Ramos (cell line): Measurements from ENCODE around the gene STAB2.

Experiments
- in situ Hi-C: fragments of 300-500 bp; cut with MboI; formaldehyde crosslinking; loops from one replicate; pipeline ENCODE4 v1.14.3; 2022; ENCODE audit warnings: low sequenced_read_pairs; ENCODE audit not compliant: unreplicated experiment

STAB2 gene

DNA sequence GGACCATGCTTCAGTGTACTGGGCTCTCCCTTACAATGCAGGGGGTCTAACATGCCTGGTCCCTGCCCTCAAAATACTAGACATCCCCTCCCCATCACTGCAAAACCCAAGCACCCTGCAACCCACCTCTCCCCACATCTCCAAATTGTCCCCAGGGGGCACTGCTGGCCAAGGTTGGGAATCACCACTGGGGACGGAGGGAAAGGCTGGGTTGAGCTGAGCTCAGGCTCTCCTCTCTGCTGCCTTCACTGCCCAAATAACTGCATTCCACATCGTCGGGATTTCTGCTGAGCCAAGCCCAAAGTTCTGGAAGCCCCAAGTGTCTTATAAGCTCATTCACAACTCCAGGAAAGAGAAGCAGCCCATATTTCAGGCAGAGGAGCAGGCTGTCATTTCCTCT is 184.4 kb downstream of the STAB2 start:
- in situ Hi-C loops, result no loop called here

DNA sequence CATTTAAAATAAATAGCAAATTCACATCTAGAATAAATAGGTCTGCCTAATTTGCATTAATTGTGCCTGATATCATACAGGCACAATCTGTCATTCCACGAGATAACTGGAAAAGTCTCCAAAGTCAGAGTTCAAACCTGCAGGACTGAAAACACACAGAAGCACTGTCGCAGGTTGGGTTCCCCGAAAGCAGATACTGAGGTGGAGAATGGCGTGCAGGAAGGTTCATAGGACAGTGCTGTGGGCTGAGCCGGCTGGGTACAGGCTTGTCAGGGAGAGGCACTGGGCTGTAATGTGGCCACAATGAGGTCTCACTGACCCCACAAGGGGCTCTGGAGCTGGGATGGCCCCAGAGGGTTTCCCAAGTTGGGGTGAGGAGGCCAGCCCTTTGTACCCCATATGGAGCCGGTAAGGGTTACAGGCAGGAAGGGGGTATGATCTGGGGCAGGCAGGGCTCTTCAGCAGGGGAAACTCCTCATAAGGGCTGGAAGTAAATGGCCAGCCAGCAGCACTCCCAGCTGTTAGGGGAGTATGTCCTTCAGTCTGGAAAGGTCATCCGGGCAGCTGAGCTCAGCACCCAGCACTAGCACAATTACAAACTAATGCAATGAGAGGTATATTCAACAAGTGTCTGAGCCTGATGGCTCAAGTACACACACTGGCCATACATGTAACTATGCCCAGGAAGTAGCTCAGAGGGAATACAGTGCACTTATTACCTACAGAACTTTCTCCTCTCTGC is 185.5 kb downstream of the STAB2 start:
- in situ Hi-C loops, result no loop called here

DNA sequence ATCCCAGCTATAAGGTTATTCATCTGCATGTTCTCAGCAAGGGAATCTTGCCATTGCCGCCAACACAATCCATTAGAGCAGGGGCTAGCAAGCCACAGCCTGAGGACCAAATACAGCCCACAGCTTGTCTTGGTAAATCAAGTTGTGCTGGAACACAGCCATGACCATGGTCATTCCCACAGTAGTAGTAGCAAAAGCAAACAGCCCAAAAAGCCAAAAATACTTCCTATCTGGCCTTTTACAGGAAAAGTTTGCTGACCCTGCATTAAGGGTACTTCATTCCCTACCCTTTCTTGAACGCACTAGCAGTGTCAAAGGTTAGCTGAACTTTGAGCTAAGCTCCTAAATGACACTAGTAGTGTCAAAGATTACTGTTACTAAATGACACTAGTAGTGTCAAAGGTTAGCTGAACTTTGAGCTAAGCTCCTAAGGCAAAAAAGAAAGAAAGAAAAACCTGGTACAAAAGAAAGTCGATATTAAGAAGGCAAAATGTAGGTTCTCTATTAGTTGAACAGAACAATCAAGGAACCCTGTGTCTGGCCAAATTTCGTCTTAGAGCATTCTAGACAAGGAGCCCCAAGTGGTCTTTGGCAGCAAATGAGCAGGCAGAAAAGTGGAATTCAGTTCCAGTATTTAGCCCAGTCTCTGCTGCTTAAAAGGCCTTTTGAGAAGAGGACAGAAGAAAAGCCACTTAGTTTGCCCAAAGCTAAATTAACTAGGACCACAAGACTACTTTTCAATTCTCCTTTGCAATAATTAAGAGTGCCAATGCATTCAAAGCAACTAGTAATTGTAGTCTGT is 186.2 kb downstream of the STAB2 start:
- in situ Hi-C loops, result no loop called here

DNA sequence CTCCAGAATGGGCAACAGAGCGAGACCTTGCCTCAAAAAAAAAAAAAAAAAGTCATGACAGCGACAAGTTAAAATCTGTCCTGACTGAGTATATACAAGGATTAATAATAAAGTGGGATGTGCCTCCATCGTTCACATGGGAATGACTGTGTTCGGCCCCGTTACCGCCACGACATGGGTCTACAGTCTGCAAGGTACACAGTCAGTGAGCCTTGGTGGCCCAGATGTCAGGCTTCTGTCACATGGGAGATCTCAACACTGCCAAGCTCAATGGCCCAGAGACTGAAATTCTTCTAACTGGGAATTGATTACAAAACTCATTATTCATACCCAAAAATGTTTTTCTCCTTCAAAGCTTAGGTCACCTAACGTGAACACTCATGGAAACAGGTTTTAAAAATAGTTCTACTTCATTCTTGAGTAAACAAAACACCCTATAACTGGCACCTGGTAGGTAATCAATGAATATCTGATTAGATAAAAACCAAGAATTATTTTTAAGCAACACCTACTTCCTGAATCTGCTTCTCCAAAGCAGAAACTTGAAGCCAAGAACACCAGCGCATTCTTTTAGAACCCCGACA is 188.0 kb downstream of the STAB2 start:
- in situ Hi-C loops, result no loop called here

DNA sequence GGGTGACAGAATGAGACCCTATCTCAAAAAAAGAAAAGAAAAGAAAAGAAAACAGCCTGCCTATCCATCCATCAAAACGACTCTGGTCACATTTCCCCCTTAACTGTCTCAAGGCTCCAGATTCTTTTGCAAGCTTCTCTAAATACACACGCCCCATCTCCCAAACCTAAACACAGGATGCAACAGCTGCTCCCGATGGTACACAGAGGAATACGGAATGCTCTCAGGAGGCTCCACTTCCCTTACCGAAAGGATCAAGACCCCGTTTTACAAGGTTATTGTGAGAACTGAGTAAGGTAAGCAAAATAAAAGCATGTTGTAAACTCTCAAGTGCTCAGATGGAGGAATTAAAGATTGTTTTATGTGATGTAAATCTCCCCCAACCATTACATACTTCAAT is 191.7 kb downstream of the STAB2 start:
- in situ Hi-C loops, result no loop called here

DNA sequence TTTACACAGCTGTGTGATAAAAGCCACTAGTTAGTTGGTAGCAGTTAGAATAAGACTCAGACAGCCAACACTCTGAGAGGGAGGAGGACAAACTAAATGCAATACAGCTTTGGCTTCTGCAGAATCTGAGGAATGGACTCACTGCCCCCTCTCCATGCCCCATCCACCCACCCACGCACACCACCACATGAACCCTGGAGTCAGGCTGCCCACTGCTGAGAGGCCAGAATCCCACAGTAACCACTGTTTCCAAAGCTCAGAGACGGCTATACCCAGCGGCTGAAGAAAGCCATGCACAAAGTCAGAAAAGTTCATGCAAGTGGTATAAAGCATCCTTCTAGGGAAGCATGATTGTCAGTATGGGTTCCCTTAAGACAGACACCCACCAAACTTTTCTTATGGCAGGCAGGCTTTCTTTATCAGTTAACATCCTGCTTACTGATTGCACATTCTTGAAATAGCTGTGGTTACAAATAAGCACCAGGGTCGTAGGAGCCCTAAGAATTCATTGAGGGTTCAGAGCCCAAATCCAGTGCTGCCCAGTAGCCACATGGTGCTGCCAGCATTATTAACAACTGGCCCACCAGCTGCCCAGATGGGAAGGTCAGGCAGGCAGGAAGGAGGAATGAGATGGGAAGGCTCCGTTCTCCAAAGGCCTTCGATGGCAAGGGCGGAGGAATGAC is 192.5 kb downstream of the STAB2 start:
- in situ Hi-C loops, result no loop called here

DNA sequence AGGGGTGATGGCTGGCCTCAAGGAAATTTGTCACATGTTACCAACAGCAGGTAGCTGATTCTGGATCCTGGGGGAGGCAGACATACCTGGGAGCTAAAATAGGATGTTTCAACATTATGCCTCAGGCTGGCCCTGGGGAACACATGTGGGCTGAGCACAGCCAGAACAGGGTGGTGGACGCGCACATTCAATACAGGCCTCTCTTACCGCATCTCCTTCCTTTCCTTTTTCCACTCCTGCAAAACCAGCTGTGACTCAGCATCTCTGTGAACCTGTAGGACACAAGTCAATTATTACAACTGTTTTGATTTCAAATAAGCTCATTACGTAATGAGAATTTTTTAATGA is 193.0 kb downstream of the STAB2 start:
- in situ Hi-C loops, result no loop called here

DNA sequence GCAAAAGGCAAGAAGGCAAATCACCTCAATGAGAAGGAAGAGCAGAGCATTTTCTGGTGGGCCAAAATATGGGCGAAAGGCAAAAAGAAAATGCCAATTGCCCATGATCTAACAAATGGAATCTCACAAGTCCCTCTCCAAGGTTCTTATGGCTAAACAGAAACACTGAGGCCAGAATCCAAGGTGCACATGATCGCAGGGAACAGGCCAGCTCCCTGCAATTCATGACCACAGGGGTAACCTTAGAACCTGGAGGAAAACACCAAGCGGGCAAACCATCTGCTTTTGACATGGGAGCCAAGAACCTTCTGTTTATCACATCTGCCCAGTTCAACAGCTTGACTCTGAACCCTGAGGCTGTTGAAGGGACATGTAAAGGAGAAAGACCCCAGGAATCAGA is 193.9 kb downstream of the STAB2 start:
- in situ Hi-C loops, result no loop called here

DNA sequence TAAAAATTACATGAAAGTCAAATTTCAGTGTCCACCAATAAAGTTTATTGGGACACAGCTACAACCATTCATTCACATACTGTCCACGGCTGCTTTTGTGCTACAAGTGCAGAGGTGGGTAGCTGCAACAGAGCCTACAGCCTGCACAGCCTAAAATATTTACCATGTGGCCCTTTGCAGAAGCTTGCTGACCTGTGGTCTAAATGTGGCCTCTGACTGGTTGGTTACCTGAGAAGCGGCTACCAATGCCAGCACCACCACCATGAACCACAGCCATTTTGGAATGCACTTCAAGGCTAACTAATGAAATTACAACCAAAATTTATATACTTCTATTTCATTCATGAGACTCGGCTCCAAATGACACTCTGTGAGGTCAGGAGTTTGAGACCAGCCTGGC is 195.3 kb downstream of the STAB2 start:
- in situ Hi-C loops, result no loop called here

DNA sequence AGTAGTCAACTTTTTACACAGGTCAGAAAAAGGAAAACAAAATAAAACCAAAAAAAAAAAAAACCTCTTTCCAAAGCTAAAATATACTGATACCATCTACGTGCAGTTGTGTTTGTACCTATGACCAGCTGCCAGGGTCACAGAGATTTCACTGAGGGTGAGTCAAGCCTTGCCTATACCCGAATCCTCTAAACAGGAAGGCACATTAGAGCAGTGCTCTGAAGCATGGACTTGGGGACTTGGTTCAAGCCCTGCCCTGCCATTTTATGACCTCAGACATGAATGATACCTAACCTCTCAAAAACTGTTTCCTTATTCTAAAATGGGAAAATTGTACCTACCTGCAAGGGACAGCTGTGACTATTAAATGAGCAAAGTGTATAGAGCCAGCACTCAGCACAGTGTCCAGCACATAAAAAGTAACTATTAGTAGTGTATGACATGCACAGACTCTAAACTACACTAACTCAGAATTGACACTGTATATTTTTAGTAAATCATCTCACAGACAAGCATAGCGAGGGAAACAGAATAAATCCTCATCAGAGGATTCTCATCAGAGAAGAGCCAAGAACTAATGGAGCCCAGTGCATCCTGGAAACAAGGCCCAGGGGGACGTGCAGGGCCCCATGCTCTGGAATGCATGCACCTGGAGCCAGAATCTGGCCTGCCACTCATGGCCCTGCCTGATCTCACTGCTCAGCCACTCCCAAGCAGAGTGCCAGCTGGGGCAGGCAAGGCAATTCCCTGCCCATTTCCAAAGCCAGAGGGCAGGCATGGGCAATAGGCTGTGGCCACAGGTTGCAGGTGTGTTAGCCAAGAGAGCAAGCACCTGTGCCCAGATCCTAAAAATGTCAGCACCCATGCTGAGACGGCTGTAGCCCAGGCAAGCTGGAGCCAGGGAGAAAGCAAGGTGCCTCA is 196.9 kb downstream of the STAB2 start:
- in situ Hi-C loops, result no loop called here

DNA sequence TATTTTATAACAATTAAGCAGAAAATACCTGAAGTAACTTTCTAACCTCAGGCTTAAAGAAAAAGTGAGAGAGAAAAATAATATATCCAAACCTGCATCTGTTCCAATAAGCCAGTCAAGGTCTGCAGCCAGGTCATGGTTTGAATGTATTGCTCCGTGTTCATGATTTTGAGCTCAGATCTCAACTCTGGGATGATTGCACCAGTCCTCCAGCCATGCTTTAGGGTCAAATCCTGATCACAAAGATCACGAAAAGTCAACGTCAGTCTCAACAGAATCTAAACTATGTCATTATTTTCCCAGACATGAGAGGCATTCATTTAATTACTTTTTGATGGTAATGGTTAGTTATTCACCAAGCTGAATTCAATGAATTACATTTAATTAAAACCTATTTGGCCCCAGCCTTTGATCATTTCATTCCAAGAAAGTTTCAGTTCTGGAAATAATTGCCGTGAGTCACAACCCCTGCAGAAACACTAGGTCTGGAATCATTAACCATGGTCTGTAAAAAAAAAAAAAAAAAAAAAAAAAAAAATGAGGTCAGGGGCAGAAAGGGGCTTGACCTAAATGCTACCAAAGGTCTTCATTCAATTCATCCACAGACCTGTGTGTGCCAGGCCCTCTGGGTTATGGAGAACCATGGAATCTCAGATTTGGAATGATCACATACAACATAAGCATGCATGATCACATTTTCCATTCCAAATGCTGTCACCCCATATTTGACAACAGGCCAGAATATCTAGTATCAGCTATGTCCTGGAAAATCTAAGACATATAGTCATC is 198.4 kb downstream of the STAB2 start:
- in situ Hi-C loops, result no loop called here

DNA sequence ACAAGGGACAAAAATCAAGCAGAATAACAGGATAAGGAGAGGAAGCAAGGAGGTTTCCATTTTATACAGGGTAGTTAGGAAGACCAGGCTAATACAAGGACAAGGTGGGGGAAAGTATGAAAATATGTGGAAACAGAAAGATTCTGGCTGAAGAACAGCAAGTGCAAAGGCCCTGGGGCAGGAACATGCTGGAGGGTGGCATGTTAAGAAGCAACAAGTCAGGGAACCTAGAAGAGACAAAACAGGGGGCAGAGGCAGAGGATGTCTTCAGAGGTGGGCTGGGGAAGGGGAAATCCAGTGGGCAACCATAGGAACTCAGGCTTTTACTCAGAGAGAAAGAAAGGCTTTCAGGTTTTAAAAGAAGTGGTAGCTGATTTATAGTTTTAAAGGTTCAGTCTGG is 199.1 kb downstream of the STAB2 start:
- in situ Hi-C loops, result no loop called here

DNA sequence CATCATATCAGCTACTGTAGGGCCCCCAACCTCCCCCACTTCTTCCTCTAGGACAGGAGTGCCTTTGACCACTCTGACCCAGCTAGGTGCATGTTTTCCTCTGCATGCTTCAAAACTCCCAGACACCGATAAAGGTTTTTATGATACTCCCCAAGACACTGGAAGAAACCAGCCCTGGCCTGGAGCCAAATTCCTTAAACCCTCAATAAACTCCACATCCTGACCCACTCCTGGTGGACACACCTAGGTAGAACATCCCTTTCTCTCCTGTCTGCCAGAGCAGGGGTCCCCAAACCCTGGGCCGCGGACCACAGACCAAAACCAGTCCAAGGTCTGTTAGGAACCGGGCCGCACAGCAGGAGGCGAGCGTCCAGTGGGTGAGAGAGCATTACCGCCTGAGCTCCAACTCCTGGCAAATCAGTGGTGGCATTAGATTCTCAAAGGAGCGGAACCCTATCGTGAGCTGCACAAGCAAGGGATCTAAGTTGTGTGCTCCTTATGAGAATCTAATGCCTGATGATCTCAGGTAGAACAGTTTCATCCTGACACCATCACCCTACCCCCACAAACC is 204.4 kb downstream of the STAB2 start:
- in situ Hi-C loops, result no loop called here

DNA sequence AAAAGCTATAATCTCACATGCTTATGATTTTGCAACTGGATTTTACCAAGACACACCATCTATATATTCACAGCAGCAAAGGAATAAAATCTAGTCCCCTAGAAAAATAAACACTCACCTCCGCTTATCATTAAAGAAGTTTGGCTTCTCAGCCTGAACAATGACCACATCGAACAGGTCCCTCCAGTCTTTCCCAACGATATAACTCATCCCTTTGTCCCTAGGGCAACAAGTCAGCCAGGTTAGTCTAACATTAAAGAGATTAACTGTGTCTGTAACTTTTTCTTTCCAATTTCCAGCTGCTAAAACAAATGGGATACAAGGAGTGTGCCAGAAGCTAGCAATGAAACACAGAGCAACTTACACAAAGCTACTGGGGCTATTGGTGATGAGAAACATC is 206.0 kb downstream of the STAB2 start:
- in situ Hi-C loops, result no loop called here

DNA sequence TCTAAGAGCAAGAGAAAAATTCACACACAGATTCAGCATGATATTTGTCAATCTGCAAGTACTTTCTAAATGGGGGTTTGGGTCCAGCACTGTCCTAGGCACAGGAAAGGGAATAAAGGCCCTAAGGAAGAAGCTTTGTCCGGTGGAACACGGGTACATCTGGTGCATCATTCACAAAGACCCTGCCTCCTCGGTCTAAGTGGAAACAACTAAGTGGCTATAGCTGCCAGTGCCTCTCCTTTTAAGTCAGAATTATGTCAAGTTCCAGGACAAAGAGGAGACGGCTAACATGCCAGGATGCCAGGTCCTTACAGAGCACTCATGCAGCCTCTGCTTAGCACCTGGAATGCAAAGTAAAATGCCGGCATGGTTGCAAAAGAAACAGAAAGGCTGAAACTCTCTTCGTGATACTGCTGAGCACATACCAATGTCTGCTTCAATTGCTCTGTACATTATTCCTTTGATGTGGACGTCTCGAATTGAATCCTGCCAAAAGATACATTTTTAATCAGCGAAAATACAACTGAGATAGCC is 206.5 kb downstream of the STAB2 start:
- in situ Hi-C loops, result no loop called here

DNA sequence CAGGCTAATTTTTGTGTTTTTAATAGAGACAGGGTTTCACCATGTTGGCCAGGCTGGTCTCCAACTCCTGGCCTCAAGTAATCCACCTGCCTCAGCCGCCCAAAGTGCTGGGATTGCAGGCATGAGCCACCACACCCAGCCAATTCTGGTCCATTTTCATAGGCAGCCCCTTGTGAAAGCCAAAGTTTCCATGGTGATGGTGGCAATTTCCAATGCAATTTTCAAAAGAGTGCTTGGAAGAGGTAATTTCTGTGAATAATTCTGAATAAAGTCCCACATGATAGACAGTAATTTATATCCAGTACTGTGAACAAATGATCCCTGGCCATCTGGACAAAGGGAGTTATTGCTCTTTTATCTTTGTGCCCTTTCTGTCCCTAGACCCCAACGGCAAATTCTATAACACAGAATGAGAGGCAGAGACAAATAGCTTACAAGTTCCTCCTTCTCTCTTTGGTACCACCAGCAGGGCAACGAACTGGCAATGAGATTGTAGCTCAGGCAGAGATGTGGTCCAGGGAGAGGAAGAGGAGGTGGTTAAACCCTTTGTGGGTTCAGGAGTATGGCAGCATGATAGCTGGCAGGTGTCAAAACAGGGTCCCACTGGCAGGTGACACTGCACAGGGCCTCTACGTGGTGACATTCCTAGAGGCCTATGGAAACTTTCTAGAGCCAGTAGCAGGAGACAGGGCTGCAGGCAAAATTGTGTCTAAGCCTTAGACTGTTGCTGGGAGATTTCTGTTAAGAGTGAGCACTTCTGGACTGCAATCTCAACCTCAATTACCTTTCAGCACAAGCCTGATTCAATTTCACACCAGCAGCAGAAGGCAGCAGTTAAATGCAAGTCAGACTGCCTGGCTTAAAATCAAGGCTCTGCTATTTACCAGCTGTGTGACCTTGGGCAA is 207.5 kb downstream of the STAB2 start:
- in situ Hi-C loops, result no loop called here

DNA sequence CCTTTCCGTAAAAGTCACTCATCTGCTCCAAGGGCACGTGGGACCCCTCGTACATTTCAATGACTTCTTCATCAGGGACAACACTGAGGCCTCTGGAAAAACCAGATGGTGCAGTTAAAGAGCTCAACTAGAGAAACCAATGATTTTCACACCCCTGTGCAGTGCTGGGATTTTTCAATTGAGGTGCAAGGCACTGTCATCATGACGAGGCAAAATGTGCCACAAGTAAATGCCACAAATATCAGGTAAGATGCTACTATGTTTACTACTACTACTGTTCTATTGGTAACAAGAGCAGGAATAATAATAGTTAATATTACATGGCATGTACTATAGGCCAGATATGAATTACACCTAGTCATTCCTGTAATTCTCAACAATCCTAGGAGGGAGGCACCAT is 211.5 kb downstream of the STAB2 start:
- in situ Hi-C loops, result no loop called here

DNA sequence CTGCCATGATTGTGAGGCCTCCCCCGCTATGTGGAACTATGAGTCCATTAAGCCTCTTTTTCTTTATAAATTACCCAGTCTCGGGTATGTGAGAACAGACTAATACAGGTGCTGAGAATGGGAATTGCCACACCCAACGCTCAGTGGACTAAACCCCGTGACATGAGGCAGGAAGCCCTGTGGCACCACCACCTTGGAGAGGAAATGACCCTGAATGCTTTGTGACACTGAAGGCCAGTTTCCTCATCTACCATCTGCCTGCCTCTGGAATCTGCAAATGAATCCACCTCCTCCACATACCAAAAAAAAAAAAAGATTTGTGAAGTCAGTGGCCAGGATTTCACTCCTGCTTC is 212.4 kb downstream of the STAB2 start:
- in situ Hi-C loops, result no loop called here
